OCI-LY7 (cell line): ENCODE measurements around the gene DENND4B. TPM values are rescaled to one million over a fixed set of nuclear protein-coding genes. Genes with fewer than 3 reads are reported as not detected.
"Not testable (repeated sequence)": the region's sequence is repeated elsewhere in the genome, so short reads cannot be mapped to it uniquely, and the experiment has no call there.

Source experiments
- BruUV-seq: library from RNA; stranded (reverse); fragments of 400-500 nt; replicated peaks from 2 replicates; lab custom pipeline; 2021; lab: Mats Ljungman, UMichigan
- CTCF ChIA-PET: fragments of 300-600 bp; sonication (Branson Sonifier 250); formaldehyde crosslinking; loops from one replicate; lab custom pipeline; 2022; ENCODE audit warnings: antibody characterized with exemption; ENCODE audit not compliant: unreplicated experiment; lab: Charles Lee
- POLR2A ChIA-PET: fragments of 300-600 bp; sonication (Branson Sonifier 250); formaldehyde crosslinking; loops from one replicate; lab custom pipeline; 2022; ENCODE audit warnings: antibody characterized with exemption; lab: Charles Lee
- DNase-seq: peaks from one replicate; pipeline ENCODE4 v3.0.0-alpha.2; 2015; ENCODE audit warnings: low spot score
- H2AFZ ChIP-seq: fragments of 200-600 bp; sonication (generic), shearing (Covaris generic); 2 replicates; pipeline ENCODE4 v1.6.1; 2014; ENCODE audit warnings: mild to moderate bottlenecking, antibody characterized with exemption, low read length, moderate library complexity
- H3K27ac ChIP-seq: fragments of 200-600 bp; sonication (generic); 2 replicates; pipeline ENCODE4 v1.5.1; 2014; ENCODE audit warnings: mixed run types, low read depth, mild to moderate bottlenecking, moderate library complexity, low read length, inconsistent platforms; ENCODE audit not compliant: poor library complexity, severe bottlenecking
- H3K36me3 ChIP-seq: fragments of 200-600 bp; sonication (generic); 2 replicates; pipeline ENCODE4 v1.6.1; 2014; ENCODE audit warnings: mild to moderate bottlenecking, antibody characterized with exemption, low read length, moderate library complexity, mixed read lengths; ENCODE audit not compliant: insufficient read depth
- H3K4me1 ChIP-seq: fragments of 200-600 bp; sonication (generic); 2 replicates; pipeline ENCODE4 v1.5.1; 2014; ENCODE audit warnings: mild to moderate bottlenecking, low read length; ENCODE audit not compliant: insufficient read depth, poor library complexity, severe bottlenecking
- H3K4me2 ChIP-seq: fragments of 200-600 bp; sonication (generic); 2 replicates; pipeline ENCODE4 v1.6.1; 2014; ENCODE audit warnings: mild to moderate bottlenecking, low read length
- H3K4me3 ChIP-seq: fragments of 200-600 bp; sonication (generic); 2 replicates; pipeline ENCODE4 v1.5.1; 2014; ENCODE audit warnings: mild to moderate bottlenecking, low read depth, low read length; ENCODE audit not compliant: poor library complexity, severe bottlenecking
- H3K79me2 ChIP-seq: fragments of 200-600 bp; sonication (generic); 2 replicates; pipeline ENCODE4 v1.6.1; 2016; ENCODE audit warnings: low read depth, mild to moderate bottlenecking, low read length, moderate library complexity, mixed read lengths; ENCODE audit not compliant: insufficient read depth
- H3K9me2 ChIP-seq: fragments of 200-600 bp; sonication (generic); 2 replicates; pipeline ENCODE4 v1.6.1; 2016; ENCODE audit warnings: mild to moderate bottlenecking, low read length, mixed read lengths; ENCODE audit not compliant: insufficient read depth
- H3K9me3 ChIP-seq: fragments of 200-600 bp; sonication (generic); 2 replicates; pipeline ENCODE4 v1.6.1; 2014; ENCODE audit warnings: mild to moderate bottlenecking, mixed run types, low read length, mixed read lengths
- H4K20me1 ChIP-seq: fragments of 200-600 bp; sonication (generic); 2 replicates; pipeline ENCODE4 v1.6.1; 2014; ENCODE audit warnings: mild to moderate bottlenecking, antibody characterized with exemption, low read length, moderate library complexity, mixed read lengths; ENCODE audit not compliant: insufficient read depth
- EZH2phosphoT487 ChIP-seq: fragments of 200-600 bp; sonication (generic); IDR thresholded peaks from 2 replicates; pipeline ENCODE4 v1.6.1; 2018; ENCODE audit warnings: low read depth, borderline replicate concordance, mild to moderate bottlenecking, mixed run types, antibody characterized with exemption, low read length, moderate library complexity, mixed read lengths
- intact Hi-C: fragments of 100-400 bp; cut with micrococcal nuclease; formaldehyde crosslinking; loops from one replicate; pipeline ENCODE4 v1.10.0; 2022; ENCODE audit not compliant: unreplicated experiment
- total RNA-seq, 2 experiments: library from RNA; depleted of rRNA in 1 of 2; stranded (reverse); fragments of >200 nt in 1 of 2; shearing (Covaris generic) in 1 of 2; gene quantifications; 2 replicates each; pipeline ENCODE4 v1.2.3, GENCODE V29; 2014 to 2022
- TF ChIP-seq, protein P1 (sequence below): fragments of 200-600 bp; sonication (generic); conservative IDR thresholded peaks from 2 replicates; pipeline ENCODE4 v1.5.1; 2014; ENCODE audit warnings: mild to moderate bottlenecking, antibody characterized with exemption, low read length, moderate library complexity, mixed read lengths

Gene DENND4B
- total RNA-seq, 2 experiments from 2014 or later: 50.5 to 164 TPM

DNA sequence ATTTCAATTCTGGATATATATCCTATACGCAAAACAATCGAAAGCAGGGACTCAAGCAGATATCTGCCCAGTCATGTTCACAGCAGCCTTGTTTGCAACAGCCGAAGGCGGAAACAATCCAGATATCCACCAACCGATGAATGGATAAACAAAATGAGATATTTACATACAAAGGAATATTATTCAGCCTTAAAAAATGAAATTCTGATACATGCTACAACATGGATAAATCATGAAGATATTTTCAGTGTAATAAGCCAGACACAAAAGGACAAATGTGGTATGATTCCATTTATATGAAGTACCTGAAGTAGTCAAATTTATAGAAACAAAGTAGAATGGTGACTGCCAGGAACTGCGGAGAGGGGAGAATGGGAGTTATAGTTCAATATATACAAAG lies 39.4 kb downstream of the DENND4B start:
- Histone ChIP-seq H3K79me2 (peaks cover 100% of the 10 kb centered on the region), H3K4me2 (no peak overlapping the region), H3K36me3 (peaks cover 68% of the 10 kb centered on the region), H3K9me3 (0 out of 2 replicates have a peak, but pooled peaks cover 6% of the 10 kb centered on the region), H3K9me2 (no peaks in the 10 kb centered on the region), H4K20me1 (peaks cover 9% of the 10 kb centered on the region; the same call in 1 of the 2 replicates), H3K4me3 (no peak overlapping the region), H3K27ac (no peak overlapping the region), H2AFZ (no peak overlapping the region), H3K4me1 (peaks cover 5% of the 10 kb centered on the region)
- CTCF ChIA-PET: no interaction called here
- TF ChIP-seq, protein P1, sequence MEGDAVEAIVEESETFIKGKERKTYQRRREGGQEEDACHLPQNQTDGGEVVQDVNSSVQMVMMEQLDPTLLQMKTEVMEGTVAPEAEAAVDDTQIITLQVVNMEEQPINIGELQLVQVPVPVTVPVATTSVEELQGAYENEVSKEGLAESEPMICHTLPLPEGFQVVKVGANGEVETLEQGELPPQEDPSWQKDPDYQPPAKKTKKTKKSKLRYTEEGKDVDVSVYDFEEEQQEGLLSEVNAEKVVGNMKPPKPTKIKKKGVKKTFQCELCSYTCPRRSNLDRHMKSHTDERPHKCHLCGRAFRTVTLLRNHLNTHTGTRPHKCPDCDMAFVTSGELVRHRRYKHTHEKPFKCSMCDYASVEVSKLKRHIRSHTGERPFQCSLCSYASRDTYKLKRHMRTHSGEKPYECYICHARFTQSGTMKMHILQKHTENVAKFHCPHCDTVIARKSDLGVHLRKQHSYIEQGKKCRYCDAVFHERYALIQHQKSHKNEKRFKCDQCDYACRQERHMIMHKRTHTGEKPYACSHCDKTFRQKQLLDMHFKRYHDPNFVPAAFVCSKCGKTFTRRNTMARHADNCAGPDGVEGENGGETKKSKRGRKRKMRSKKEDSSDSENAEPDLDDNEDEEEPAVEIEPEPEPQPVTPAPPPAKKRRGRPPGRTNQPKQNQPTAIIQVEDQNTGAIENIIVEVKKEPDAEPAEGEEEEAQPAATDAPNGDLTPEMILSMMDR: no peak
- TF ChIP-seq EZH2phosphoT487: no peak
- POLR2A ChIA-PET: no interaction called here
- intact Hi-C loops: no loop called here
- no peak for DNase-seq
- no TSS peak for BruUV-seq

- H4K20me1 ChIP-seq: peaks cover 5% of the 10 kb centered on the region; the same call in 1 of the 2 replicates
- no peaks in the 10 kb centered on the region for H3K9me2 ChIP-seq
- H3K4me1 ChIP-seq: peaks cover 5% of the 10 kb centered on the region
- no peak for DNase-seq
- H3K4me3 ChIP-seq: no peak overlapping the region
- H2AFZ ChIP-seq: no peak overlapping the region
- ChIA-PET POLR2A (no interaction called here), CTCF (interaction anchor here (0.6 kb wide), 1 partner anchor 186 kb away, joined by 4 read pairs; no protein-coding TSS in a partner anchor)
- no TSS peak for BruUV-seq
- intact Hi-C loops: no loop called here
- H3K9me3 ChIP-seq: 0 out of 2 replicates have a peak, but pooled peaks cover 6% of the 10 kb centered on the region
- peaks cover 62% of the 10 kb centered on the region for H3K36me3 ChIP-seq
- H3K4me2 ChIP-seq: no peak overlapping the region
- no peak for TF ChIP-seq EZH2phosphoT487
- TF ChIP-seq, protein P1: no peak
- no peak overlapping the region for H3K27ac ChIP-seq
- peaks cover 100% of the 10 kb centered on the region for H3K79me2 ChIP-seq
Measured at GRCh38 chr1:153906396-153906795, 40.1 kb downstream of the DENND4B start.

GRCh38 chr1:153905908-153906307 lies 40.6 kb downstream of the DENND4B start:
- H2AFZ ChIP-seq, H4K20me1 ChIP-seq, H3K4me3 ChIP-seq, BruUV-seq, H3K9me2 ChIP-seq, intact Hi-C loops, H3K9me3 ChIP-seq, H3K27ac ChIP-seq, H3K4me1 ChIP-seq, H3K4me2 ChIP-seq, DNase-seq: not testable (repeated sequence)
- ChIA-PET CTCF (interaction anchor here (0.6 kb wide), 1 partner anchor 186 kb away, joined by 4 read pairs; no protein-coding TSS in a partner anchor), POLR2A (interaction anchor here (0.7 kb wide), 1 partner anchor 13 kb away, joined by 3 read pairs; no protein-coding TSS in a partner anchor)
- H3K79me2 ChIP-seq: peaks cover 100% of the 10 kb centered on the region
- H3K36me3 ChIP-seq: peaks cover 60% of the 10 kb centered on the region
